Measurements from ENCODE around the gene AKT3. TPM values are rescaled to one million over a fixed set of nuclear protein-coding genes. Genes with fewer than 3 reads are reported as not detected.

The AKT3 gene
- total RNA-seq, 1 donor from 2014 or later = 61.9 TPM

- Histone ChIP-seq H3K9me3 (no peaks in the 10 kb centered on the region), H3K27ac (no peak overlapping the region), H3K27me3 (no peaks in the 10 kb centered on the region), H3K36me3 (no peaks in the 10 kb centered on the region), H3K4me1 (peaks cover 16% of the 10 kb centered on the region), H3K4me3 (no peak overlapping the region)
- no peak for DNase-seq (ENCODE audit: extremely low spot score in 2 of 2)
- no peak for TF ChIP-seq POLR2A (IDR thresholded peaks at IDR 0.05)
- TF ChIP-seq CTCF (IDR thresholded peaks at IDR 0.05) = no peak
- TF ChIP-seq POLR2AphosphoS5 (IDR thresholded peaks at IDR 0.05; ENCODE audit: insufficient read depth in 1 of 2, low read depth in 1 of 2) = no peak
- intact Hi-C loops (cut with DNase I) = no loop called here
These were observed 398.0 kb downstream of the AKT3 start for GRCh38 chr1:243452092-243452491.

- TF ChIP-seq POLR2AphosphoS5 (IDR thresholded peaks at IDR 0.05; ENCODE audit: insufficient read depth in 1 of 2, low read depth in 1 of 2) (no peak), CTCF (IDR thresholded peaks at IDR 0.05) (no peak), POLR2A (IDR thresholded peaks at IDR 0.05) (no peak)
- Histone ChIP-seq H3K27me3 (no peaks in the 10 kb centered on the region), H3K27ac (no peak overlapping the region), H3K9me3 (no peaks in the 10 kb centered on the region), H3K36me3 (no peaks in the 10 kb centered on the region), H3K4me3 (no peak overlapping the region), H3K4me1 (peaks cover 18% of the 10 kb centered on the region)
- no peak for DNase-seq (ENCODE audit: extremely low spot score in 2 of 2)
- intact Hi-C loops (cut with DNase I) = no loop called here
These were observed 400.7 kb downstream of the AKT3 start for GRCh38 chr1:243449373-243449772.

- TF ChIP-seq CTCF (IDR thresholded peaks at IDR 0.05) (no peak), POLR2AphosphoS5 (IDR thresholded peaks at IDR 0.05; ENCODE audit: insufficient read depth in 1 of 2, low read depth in 1 of 2) (no peak), POLR2A (IDR thresholded peaks at IDR 0.05) (no peak)
These were observed 402.2 kb downstream of the AKT3 start for GRCh38 chr1:243447844-243448243.

GRCh38 chr1:243447347-243447746 is 402.7 kb downstream of the AKT3 start:
- intact Hi-C loops (cut with DNase I) = no loop called here
- Histone ChIP-seq H3K9me3 (no peaks in the 10 kb centered on the region), H3K27me3 (no peaks in the 10 kb centered on the region), H3K4me3 (no peak overlapping the region), H3K4me1 (peaks cover 18% of the 10 kb centered on the region), H3K36me3 (no peaks in the 10 kb centered on the region), H3K27ac (no peak overlapping the region)
- TF ChIP-seq POLR2AphosphoS5 (IDR thresholded peaks at IDR 0.05; ENCODE audit: insufficient read depth in 1 of 2, low read depth in 1 of 2) (no peak), POLR2A (IDR thresholded peaks at IDR 0.05) (no peak), CTCF (IDR thresholded peaks at IDR 0.05) (no peak)
- no peak for DNase-seq (ENCODE audit: extremely low spot score in 2 of 2)

More at GRCh38 chr1:243447844-243448243, 402.2 kb downstream of the AKT3 start:
- Histone ChIP-seq H3K36me3 (no peaks in the 10 kb centered on the region), H3K27ac (no peak overlapping the region), H3K4me3 (no peak overlapping the region), H3K4me1 (peaks cover 18% of the 10 kb centered on the region), H3K27me3 (no peaks in the 10 kb centered on the region), H3K9me3 (no peaks in the 10 kb centered on the region)
- no peak for DNase-seq (ENCODE audit: extremely low spot score in 2 of 2)
- intact Hi-C loops (cut with DNase I) = no loop called here

- H3K4me1 ChIP-seq = peaks cover 16% of the 10 kb centered on the region
- intact Hi-C loops (cut with DNase I) = no loop called here
- TF ChIP-seq POLR2AphosphoS5 (IDR thresholded peaks at IDR 0.05; ENCODE audit: insufficient read depth in 1 of 2, low read depth in 1 of 2) (no peak), POLR2A (IDR thresholded peaks at IDR 0.05) (no peak), CTCF (IDR thresholded peaks at IDR 0.05) (no peak)
- no peaks in the 10 kb centered on the region for H3K27me3 ChIP-seq
- H3K27ac ChIP-seq = no peak overlapping the region
- no peak overlapping the region for H3K4me3 ChIP-seq
- no peaks in the 10 kb centered on the region for H3K36me3 ChIP-seq
- no peak for DNase-seq (ENCODE audit: extremely low spot score in 2 of 2)
- H3K9me3 ChIP-seq = no peaks in the 10 kb centered on the region
These were observed 406.5 kb downstream of the AKT3 start for GRCh38 chr1:243443557-243443956.

Data from vagina (tissue), 2 donors.